Amniotic epithelial cell (primary cell): ENCODE measurements around the gene CACUL1.

Experiments
- DNase-seq: peaks from one replicate; pipeline ENCODE4 v3.0.0-alpha.2; 2010; ENCODE audit warnings: low read depth

The CACUL1 gene

DNA sequence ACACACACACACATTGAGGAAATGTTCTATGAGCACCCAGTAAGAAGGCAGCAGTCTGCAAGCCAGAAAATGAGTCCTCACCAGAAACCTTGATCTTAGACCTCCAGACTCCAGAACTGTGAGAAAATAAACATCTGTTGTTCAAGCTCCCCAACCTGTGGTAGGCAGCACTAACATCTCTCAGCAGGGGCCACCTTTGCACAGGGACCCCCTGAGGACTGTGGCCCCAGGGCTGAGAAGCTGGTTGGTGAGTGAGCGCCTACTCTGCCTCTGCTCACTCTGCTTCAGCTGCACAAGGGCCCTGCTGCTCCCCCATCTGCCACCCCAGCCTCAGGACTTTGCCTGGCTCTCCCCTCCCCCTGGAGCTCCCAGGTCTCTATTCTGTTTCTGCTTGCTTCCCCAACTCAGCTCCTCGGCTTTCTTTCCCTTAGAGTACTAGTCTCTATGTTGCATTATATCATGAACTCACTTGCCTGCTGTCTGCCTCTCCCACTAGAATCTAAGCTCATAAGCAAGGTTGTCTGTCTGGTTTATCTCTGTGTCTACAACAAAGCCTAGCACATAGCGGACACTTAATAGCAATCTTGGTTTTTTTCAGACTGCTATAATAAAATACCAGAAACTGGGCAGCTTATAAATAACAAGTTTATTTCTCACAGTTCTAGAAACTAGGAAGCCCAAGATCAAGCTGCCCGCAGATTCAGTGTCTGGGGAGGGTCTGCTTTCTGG, 118.9 kb downstream of the CACUL1 start:
- no peak for DNase-seq

- no peak for DNase-seq
Measured at GRCh38 chr10:118633786-118634185, 121.0 kb downstream of the CACUL1 start.

DNA sequence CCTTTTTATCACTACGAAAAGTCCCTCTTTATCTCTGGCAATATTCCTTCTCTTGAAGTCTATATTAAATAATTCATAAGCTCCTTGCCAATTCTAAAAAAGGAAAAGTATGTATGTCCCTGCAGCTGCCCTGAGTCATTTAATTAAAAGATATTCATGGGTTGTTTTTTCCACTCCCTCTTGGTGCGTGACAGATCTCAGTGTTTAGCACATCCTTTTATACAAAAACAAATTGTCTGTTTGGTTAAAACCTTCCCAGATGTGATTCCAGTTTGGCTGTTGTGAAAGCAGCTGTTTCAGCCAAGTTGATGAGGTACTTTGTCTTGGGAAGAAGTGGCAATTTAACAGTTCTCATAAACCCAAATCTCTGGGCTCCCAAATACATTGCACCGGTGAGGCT, 125.6 kb downstream of the CACUL1 start:
- no peak for DNase-seq

GRCh38 chr10:118628397-118628796, 126.4 kb downstream of the CACUL1 start:
- no peak for DNase-seq

GRCh38 chr10:118626953-118627352, 127.8 kb downstream of the CACUL1 start:
- no peak for DNase-seq
